Mesothelial cell of epicardium (in vitro differentiated cells): ENCODE results near the gene FZD2. TPM values are rescaled to one million over a fixed set of nuclear protein-coding genes. Genes with fewer than 3 reads are reported as not detected.
"Not testable (repeated sequence)": the region's sequence is repeated elsewhere in the genome, so short reads cannot be mapped to it uniquely, and the experiment has no call there.

Experiments
- DNase-seq, 2 experiments: peaks; one replicate each; pipeline ENCODE4 v3.0.0; 2021; ENCODE audit warnings: low spot score in 2 of 2; ENCODE audit not compliant: unreplicated experiment in 2 of 2
- H3K27ac Mint-ChIP-seq: 2 replicates; pipeline ENCODE4 v1.8.0; 2021; ENCODE audit warnings: mixed read lengths
- H3K27me3 Mint-ChIP-seq: 2 replicates; pipeline ENCODE4 v1.8.0; 2021; ENCODE audit warnings: low read depth, mixed read lengths
- H3K36me3 Mint-ChIP-seq: 2 replicates; pipeline ENCODE4 v1.8.0; 2021; ENCODE audit warnings: mixed read lengths
- H3K4me1 Mint-ChIP-seq: 2 replicates; pipeline ENCODE4 v1.8.0; 2021; ENCODE audit warnings: mixed read lengths
- H3K4me3 Mint-ChIP-seq: 2 replicates; pipeline ENCODE4 v1.8.0; 2021; ENCODE audit warnings: mild to moderate bottlenecking, moderate library complexity, mixed read lengths
- H3K9me3 Mint-ChIP-seq: 2 replicates; pipeline ENCODE4 v1.8.0; 2021; ENCODE audit warnings: mixed read lengths
- CTCF ChIP-seq: fragments of 200-600 bp; sonication (generic); IDR thresholded peaks from one replicate; pipeline ENCODE4 v1.5.0; 2021; ENCODE audit warnings: antibody characterized with exemption; ENCODE audit not compliant: unreplicated experiment
- total RNA-seq: library from RNA; stranded (reverse); gene quantifications from 3 replicates; pipeline ENCODE4 v1.2.1, GENCODE V29; 2021

Gene FZD2
- total RNA-seq, 1 donor from 2014 or later: 88.3 TPM

GRCh38 chr17:44589316-44590071, 32.2 kb downstream of the FZD2 start:
- Mint-ChIP-seq H3K4me3 (no peak overlapping the region), H3K4me1 (peaks cover 47% of the 10 kb centered on the region), H3K36me3 (no peaks in the 10 kb centered on the region), H3K27me3 (no peaks in the 10 kb centered on the region), H3K9me3 (no peaks in the 10 kb centered on the region), H3K27ac (no peak overlapping the region)
- no peak for TF ChIP-seq CTCF
- no peak for DNase-seq

GRCh38 chr17:44590072-44590462, 32.8 kb downstream of the FZD2 start:
- not testable (repeated sequence) for H3K36me3 Mint-ChIP-seq, H3K27ac Mint-ChIP-seq

GRCh38 chr17:44590762-44591161, 33.5 kb downstream of the FZD2 start:
- peaks cover 45% of the 10 kb centered on the region for H3K4me1 Mint-ChIP-seq
- H3K27ac Mint-ChIP-seq, H3K36me3 Mint-ChIP-seq, DNase-seq, H3K9me3 Mint-ChIP-seq, H3K27me3 Mint-ChIP-seq, H3K4me3 Mint-ChIP-seq: not testable (repeated sequence)

More at GRCh38 chr17:44590072-44590462, 32.8 kb downstream of the FZD2 start:
- DNase-seq, H3K9me3 Mint-ChIP-seq, H3K27me3 Mint-ChIP-seq, H3K4me3 Mint-ChIP-seq: not testable (repeated sequence)
- peaks cover 48% of the 10 kb centered on the region for H3K4me1 Mint-ChIP-seq

- no peak overlapping the region for H3K27ac Mint-ChIP-seq
- no peaks in the 10 kb centered on the region for H3K36me3 Mint-ChIP-seq
- no peak for TF ChIP-seq CTCF
- no peaks in the 10 kb centered on the region for H3K27me3 Mint-ChIP-seq
- H3K9me3 Mint-ChIP-seq: no peaks in the 10 kb centered on the region
- H3K4me1 Mint-ChIP-seq: peaks cover 43% of the 10 kb centered on the region
- H3K4me3 Mint-ChIP-seq: no peak overlapping the region
- no peak for DNase-seq
These were observed 33.9 kb downstream of the FZD2 start for GRCh38 chr17:44591206-44591605.

- no peak for DNase-seq
- peak overlapping the region; percentile 41 for H3K27ac Mint-ChIP-seq
- no peaks in the 10 kb centered on the region for H3K36me3 Mint-ChIP-seq
- no peaks in the 10 kb centered on the region for H3K27me3 Mint-ChIP-seq
- H3K4me3 Mint-ChIP-seq: no peak overlapping the region
- TF ChIP-seq CTCF: no peak
- peaks cover 29% of the 10 kb centered on the region for H3K4me1 Mint-ChIP-seq
- no peaks in the 10 kb centered on the region for H3K9me3 Mint-ChIP-seq
These were observed 35.9 kb downstream of the FZD2 start for GRCh38 chr17:44593156-44593555.

GRCh38 chr17:44595216-44595775, 38.0 kb downstream of the FZD2 start:
- DNase-seq: no peak
- H3K27ac Mint-ChIP-seq: no peak overlapping the region
- no peaks in the 10 kb centered on the region for H3K27me3 Mint-ChIP-seq
- H3K9me3 Mint-ChIP-seq: no peaks in the 10 kb centered on the region
- H3K36me3 Mint-ChIP-seq: no peaks in the 10 kb centered on the region
- no peak overlapping the region for H3K4me3 Mint-ChIP-seq
- TF ChIP-seq CTCF: no peak
- peaks cover 39% of the 10 kb centered on the region for H3K4me1 Mint-ChIP-seq
